Astrocyte (in vitro differentiated cells and primary cell): Measurements from ENCODE around the gene KCP.

Experiments used
- CTCF ChIP-seq: IDR thresholded peaks from 2 replicates; pipeline ENCODE4 v1.5.1; 2011; ENCODE audit warnings: low read depth, mild to moderate bottlenecking, inconsistent platforms, low read length, moderate library complexity; ENCODE audit not compliant: insufficient read depth
- EZH2 ChIP-seq: IDR thresholded peaks from 2 replicates; pipeline ENCODE4 v1.6.1; 2012; ENCODE audit warnings: mild to moderate bottlenecking, low read length, inconsistent platforms; ENCODE audit not compliant: insufficient read depth

- TF ChIP-seq CTCF (no peak), EZH2 (no peak)
Observed at GRCh38 chr7:128838981-128839731, 71.4 kb downstream of the KCP start.
